Fibroblast of lung (primary cell): ENCODE data around the gene SHANK3. TPM values are rescaled to one million over a fixed set of nuclear protein-coding genes. Genes with fewer than 3 reads are reported as not detected.
"Not testable (repeated sequence)": the region's sequence is repeated elsewhere in the genome, so short reads cannot be mapped to it uniquely, and the experiment has no call there.

ENCODE experiments used
- DNase-seq, 2 donors: peaks; one replicate each; pipeline versions ENCODE4 v3.0.0 to v3.0.0-alpha.2; 2010; ENCODE audit warnings: low read depth in 2 of 2
- H2AFZ ChIP-seq: 2 replicates; pipeline ENCODE4 v1.5.1; 2012; ENCODE audit warnings: low read length, control low read depth, inconsistent platforms
- H3K27ac ChIP-seq: 2 replicates; pipeline ENCODE4 v1.5.1; 2011; ENCODE audit warnings: low read length, control low read depth; ENCODE audit not compliant: insufficient read depth
- H3K27me3 ChIP-seq: 2 replicates; pipeline ENCODE4 v1.5.1; 2011; ENCODE audit warnings: mild to moderate bottlenecking, low read length; ENCODE audit not compliant: control insufficient read depth, insufficient read depth
- H3K36me3 ChIP-seq: 2 replicates; pipeline ENCODE4 v1.5.1; 2011; ENCODE audit warnings: low read length; ENCODE audit not compliant: control insufficient read depth, insufficient read depth
- H3K4me1 ChIP-seq: 2 replicates; pipeline ENCODE4 v1.5.1; 2011; ENCODE audit warnings: low read length; ENCODE audit not compliant: control insufficient read depth, insufficient read depth; ENCODE audit errors: extremely low read depth
- H3K4me2 ChIP-seq: 2 replicates; pipeline ENCODE4 v1.5.1; 2011; ENCODE audit warnings: low read length, control low read depth; ENCODE audit not compliant: insufficient read depth; ENCODE audit errors: extremely low read depth
- H3K4me3 ChIP-seq, 4 experiments: fragments of 200-600 bp in 1 of 4; sonication (generic) in 1 of 4; replicated peaks in 1 of 4; 2 replicates each; pipeline ENCODE4 v1.5.1; 2011 to 2016; ENCODE audit warnings: low read length in 4 of 4, low read depth in 3 of 4, mild to moderate bottlenecking in 3 of 4, control low read depth in 2 of 4, inconsistent platforms in 1 of 4, mixed read lengths in 1 of 4; ENCODE audit not compliant: insufficient read depth in 1 of 4; ENCODE audit errors: control extremely low read depth in 1 of 4
- H3K79me2 ChIP-seq: 2 replicates; pipeline ENCODE4 v1.5.1; 2012; ENCODE audit warnings: mild to moderate bottlenecking, low read length, inconsistent platforms; ENCODE audit not compliant: control insufficient read depth, insufficient read depth
- H3K9ac ChIP-seq: 2 replicates; pipeline ENCODE4 v1.5.1; 2011; ENCODE audit warnings: mild to moderate bottlenecking, low read length, control low read depth; ENCODE audit not compliant: insufficient read depth
- H3K9me3 ChIP-seq: 2 replicates; pipeline ENCODE4 v1.5.1; 2012; ENCODE audit warnings: low read depth, low read length; ENCODE audit not compliant: control insufficient read depth, insufficient read depth
- H4K20me1 ChIP-seq: 2 replicates; pipeline ENCODE4 v1.5.1; 2011; ENCODE audit warnings: low read length; ENCODE audit not compliant: control insufficient read depth, insufficient read depth; ENCODE audit errors: extremely low read depth
- CTCF ChIP-seq, 2 donors: IDR thresholded peaks in 1 of 2; conservative IDR thresholded peaks in 1 of 2; 1 replicate in 1 of 2; 2 replicates in 1 of 2; pipeline ENCODE4 v1.5.1; 2011 to 2012; ENCODE audit warnings: low read length in 2 of 2, control low read depth in 1 of 2, inconsistent platforms in 1 of 2, low read depth in 1 of 2, mild to moderate bottlenecking in 1 of 2
- EZH2 ChIP-seq: IDR thresholded peaks from 2 replicates; pipeline ENCODE4 v1.5.1; 2012; ENCODE audit warnings: low read length, control low read depth, mild to moderate bottlenecking; ENCODE audit errors: missing control alignments
- polyA plus RNA-seq, 2 donors: library from polyadenylated mRNA; depleted of rRNA in 1 of 2; stranded (reverse) in 1 of 2; unstranded in 1 of 2; fragments of >200 nt; gene quantifications; 2 replicates each; pipeline ENCODE4 v1.2.1, GENCODE V29; 2011 to 2012; ENCODE audit warnings: missing spikeins in 1 of 2
- total RNA-seq: library from RNA; depleted of rRNA; stranded (reverse); fragments of >200 nt; gene quantifications from 2 replicates; pipeline ENCODE4 v1.2.1, GENCODE V29; 2014

The SHANK3 gene
- total and polyA plus RNA-seq, 2 donors (not counting 1 experiment from before 2014, with no cell fraction given), result 0.17 to 0.33 TPM

GRCh38 chr22:50640857-50641647 lies 31.6 kb upstream of the SHANK3 start:
- no peak for TF ChIP-seq CTCF (conservative IDR thresholded peaks at IDR 0.05 in 1 of 2, IDR thresholded peaks at IDR 0.05 in 1 of 2; ENCODE audit: low read depth in 1 of 2, low read length in 2 of 2)
- no peak for TF ChIP-seq EZH2
- Histone ChIP-seq H3K36me3 (no peaks in the 10 kb centered on the region), H4K20me1 (no peaks in the 10 kb centered on the region), H2AFZ (no peak overlapping the region), H3K27me3 (peaks cover 11% of the 10 kb centered on the region), H3K4me1 (no peaks in the 10 kb centered on the region), H3K4me2 (no peak overlapping the region), H3K27ac (no peak overlapping the region), H3K9me3 (no peaks in the 10 kb centered on the region), H3K79me2 (no peaks in the 10 kb centered on the region), H3K9ac (no peak overlapping the region), H3K4me3 (no peak overlapping the region)
- no peak for DNase-seq

GRCh38 chr22:50641696-50642607 lies 30.7 kb upstream of the SHANK3 start:
- H3K36me3 ChIP-seq, result no peaks in the 10 kb centered on the region
- no peaks in the 10 kb centered on the region for H4K20me1 ChIP-seq
- no peak overlapping the region for H3K4me3 ChIP-seq
- H3K4me1 ChIP-seq, result no peaks in the 10 kb centered on the region
- H2AFZ ChIP-seq, result no peak overlapping the region
- no peak overlapping the region for H3K27ac ChIP-seq
- H3K79me2 ChIP-seq, result no peaks in the 10 kb centered on the region
- peaks cover 11% of the 10 kb centered on the region for H3K27me3 ChIP-seq
- no peak overlapping the region for H3K9ac ChIP-seq
- peak; percentile 31 to 61 for TF ChIP-seq CTCF (conservative IDR thresholded peaks at IDR 0.05 in 1 of 2, IDR thresholded peaks at IDR 0.05 in 1 of 2; ENCODE audit: low read depth in 1 of 2, low read length in 2 of 2)
- peak; percentile 37 for TF ChIP-seq EZH2
- H3K4me2 ChIP-seq, result no peak overlapping the region
- no peaks in the 10 kb centered on the region for H3K9me3 ChIP-seq
- DNase-seq, result peak; percentile 33 to 86

GRCh38 chr22:50643021-50643820 lies 29.4 kb upstream of the SHANK3 start:
- not testable (repeated sequence) for H3K27ac ChIP-seq, H4K20me1 ChIP-seq, DNase-seq, H3K9me3 ChIP-seq, H3K9ac ChIP-seq, H3K36me3 ChIP-seq, H3K79me2 ChIP-seq, H3K4me2 ChIP-seq, H3K4me1 ChIP-seq, H3K4me3 ChIP-seq, H2AFZ ChIP-seq
- H3K27me3 ChIP-seq, result peaks cover 11% of the 10 kb centered on the region

GRCh38 chr22:50643821-50644101 lies 28.9 kb upstream of the SHANK3 start:
- not testable (repeated sequence) for H3K4me3 ChIP-seq, H3K9ac ChIP-seq, H3K9me3 ChIP-seq, H2AFZ ChIP-seq, H4K20me1 ChIP-seq, DNase-seq, H3K27ac ChIP-seq, H3K79me2 ChIP-seq, H3K36me3 ChIP-seq, H3K4me2 ChIP-seq, H3K4me1 ChIP-seq
- H3K27me3 ChIP-seq, result peaks cover 11% of the 10 kb centered on the region
